H9 (cell line): Measurements from ENCODE around the gene LEMD3. TPM values are rescaled to one million over a fixed set of nuclear protein-coding genes. Genes with fewer than 3 reads are reported as not detected.

ENCODE experiments used
- DNase-seq: peaks from one replicate; pipeline ENCODE4 v3.0.0-alpha.2; 2017
- H2AFZ ChIP-seq: one replicate; pipeline ENCODE4 v1.6.1; 2013; ENCODE audit warnings: mild to moderate bottlenecking, low read length, control low read depth, moderate library complexity
- H2AK5ac ChIP-seq: 2 replicates; pipeline ENCODE4 v1.6.1; 2013; ENCODE audit warnings: low read length, control low read depth, mixed read lengths; ENCODE audit not compliant: insufficient read length
- H2BK120ac ChIP-seq: one replicate; pipeline ENCODE4 v1.6.1; 2013; ENCODE audit warnings: low read depth, mild to moderate bottlenecking, low read length, control low read depth, inconsistent platforms; ENCODE audit not compliant: poor library complexity, severe bottlenecking
- H2BK12ac ChIP-seq: 2 replicates; pipeline ENCODE4 v1.6.1; 2013; ENCODE audit warnings: low read length, control low read depth, mixed read lengths, low read depth; ENCODE audit not compliant: insufficient read length
- H2BK15ac ChIP-seq: 2 replicates; pipeline ENCODE4 v1.6.1; 2013; ENCODE audit warnings: low read depth, low read length, control low read depth
- H2BK20ac ChIP-seq: one replicate; pipeline ENCODE4 v1.6.1; 2013; ENCODE audit warnings: low read depth, mild to moderate bottlenecking, low read length, control low read depth, inconsistent platforms; ENCODE audit not compliant: poor library complexity, severe bottlenecking
- H2BK5ac ChIP-seq: 2 replicates; pipeline ENCODE4 v1.6.1; 2013; ENCODE audit warnings: low read length, control low read depth, mixed read lengths; ENCODE audit not compliant: insufficient read length
- H3K14ac ChIP-seq: 2 replicates; pipeline ENCODE4 v1.6.1; 2013; ENCODE audit warnings: low read length, control low read depth; ENCODE audit not compliant: insufficient read depth
- H3K18ac ChIP-seq: 2 replicates; pipeline ENCODE4 v1.6.1; 2013; ENCODE audit warnings: low read depth, mild to moderate bottlenecking, mixed read lengths, low read length, control low read depth; ENCODE audit not compliant: insufficient read length
- H3K23ac ChIP-seq: 2 replicates; pipeline ENCODE4 v1.6.1; 2013; ENCODE audit warnings: low read length, control low read depth, mixed read lengths, low read depth; ENCODE audit not compliant: insufficient read length
- H3K23me2 ChIP-seq: 2 replicates; pipeline ENCODE4 v1.6.1; 2013; ENCODE audit warnings: low read depth, mild to moderate bottlenecking, mixed read lengths, low read length, control low read depth; ENCODE audit not compliant: insufficient read length, poor library complexity, severe bottlenecking
- H3K27ac ChIP-seq: 2 replicates; pipeline ENCODE4 v1.5.1; 2013; ENCODE audit warnings: low read length, control low read depth, mixed read lengths, low read depth; ENCODE audit not compliant: insufficient read length
- H3K27me3 ChIP-seq: 2 replicates; pipeline ENCODE4 v1.6.1; 2013; ENCODE audit warnings: low read length, control low read depth, inconsistent platforms; ENCODE audit not compliant: insufficient read depth
- H3K4ac ChIP-seq: 2 replicates; pipeline ENCODE4 v1.6.1; 2013; ENCODE audit warnings: low read depth, mild to moderate bottlenecking, control low read depth, inconsistent platforms, low read length, moderate library complexity
- H3K4me1 ChIP-seq: 2 replicates; pipeline ENCODE4 v1.6.1; 2013; ENCODE audit warnings: low read length, control low read depth, inconsistent platforms; ENCODE audit not compliant: insufficient read depth
- H3K4me2 ChIP-seq: 2 replicates; pipeline ENCODE4 v1.6.1; 2013; ENCODE audit warnings: low read length, control low read depth, mixed read lengths; ENCODE audit not compliant: insufficient read length, insufficient read depth
- H3K56ac ChIP-seq: 2 replicates; pipeline ENCODE4 v1.6.1; 2013; ENCODE audit warnings: low read depth, mild to moderate bottlenecking, mixed read lengths, low read length, control low read depth; ENCODE audit not compliant: insufficient read length
- H3K79me1 ChIP-seq: 2 replicates; pipeline ENCODE4 v1.6.1; 2013; ENCODE audit warnings: low read depth, mild to moderate bottlenecking, moderate library complexity, low read length, control low read depth, inconsistent platforms; ENCODE audit not compliant: insufficient read depth, poor library complexity, severe bottlenecking
- H3K79me2 ChIP-seq: 2 replicates; pipeline ENCODE4 v1.6.1; 2013; ENCODE audit warnings: low read length, control low read depth, inconsistent platforms; ENCODE audit not compliant: insufficient read depth
- H3K9ac ChIP-seq: 2 replicates; pipeline ENCODE4 v1.6.1; 2013; ENCODE audit warnings: low read length, control low read depth, mixed read lengths; ENCODE audit not compliant: insufficient read length; ENCODE audit errors: extremely low read depth
- H3K9me3 ChIP-seq: one replicate; pipeline ENCODE4 v1.6.1; 2013; ENCODE audit warnings: low read depth, low read length, inconsistent platforms; ENCODE audit not compliant: control insufficient read depth
- H3T11ph ChIP-seq: one replicate; pipeline ENCODE4 v1.6.1; 2013; ENCODE audit warnings: mild to moderate bottlenecking, low read length, control low read depth, inconsistent platforms
- H4K20me1 ChIP-seq: one replicate; pipeline ENCODE4 v1.6.1; 2013; ENCODE audit not compliant: control insufficient read depth, insufficient read length, insufficient read depth
- H4K5ac ChIP-seq: 2 replicates; pipeline ENCODE4 v1.6.1; 2013; ENCODE audit warnings: low read depth, mild to moderate bottlenecking, mixed read lengths, low read length, control low read depth; ENCODE audit not compliant: insufficient read length
- H4K8ac ChIP-seq: replicated peaks from 2 replicates; pipeline ENCODE4 v1.6.1; 2013; ENCODE audit warnings: low read length, control low read depth, mixed read lengths, low read depth; ENCODE audit not compliant: insufficient read length
- H4K91ac ChIP-seq: 2 replicates; pipeline ENCODE4 v1.6.1; 2013; ENCODE audit warnings: low read depth, mild to moderate bottlenecking, moderate library complexity, mixed read lengths, low read length, control low read depth; ENCODE audit not compliant: insufficient read length
- H3K27ac Mint-ChIP-seq, 3 experiments: 2 replicates in 2 of 3; 3 replicates in 1 of 3; pipeline ENCODE4 v1.8.0; 2020 to 2021; ENCODE audit warnings: mixed read lengths in 3 of 3, mild to moderate bottlenecking in 1 of 3, moderate library complexity in 1 of 3
- H3K27me3 Mint-ChIP-seq: 2 replicates; pipeline ENCODE4 v1.8.0; 2021; ENCODE audit warnings: low read depth, mild to moderate bottlenecking, moderate library complexity, mixed read lengths
- H3K36me3 Mint-ChIP-seq, 3 experiments: 2 replicates in 2 of 3; 3 replicates in 1 of 3; pipeline ENCODE4 v1.8.0; 2020 to 2021; ENCODE audit warnings: low read depth in 3 of 3, mixed read lengths in 3 of 3; ENCODE audit not compliant: insufficient read depth in 1 of 3
- H3K4me1 Mint-ChIP-seq, 2 experiments: 2 replicates each; pipeline ENCODE4 v1.8.0; 2020; ENCODE audit warnings: mixed read lengths in 2 of 2
- H3K4me3 Mint-ChIP-seq, 2 experiments: 2 replicates in 1 of 2; 3 replicates in 1 of 2; pipeline ENCODE4 v1.8.0; 2020 to 2021; ENCODE audit warnings: mild to moderate bottlenecking in 2 of 2, mixed read lengths in 2 of 2, moderate library complexity in 1 of 2
- H3K9me3 Mint-ChIP-seq, 2 experiments: 2 replicates in 1 of 2; 3 replicates in 1 of 2; pipeline ENCODE4 v1.8.0; 2020; ENCODE audit warnings: mild to moderate bottlenecking in 2 of 2, mixed read lengths in 2 of 2, moderate library complexity in 1 of 2
- CTCF ChIP-seq: fragments of 200-600 bp; sonication (generic); conservative IDR thresholded peaks from 3 replicates; pipeline ENCODE4 v1.8.0; 2021; ENCODE audit warnings: antibody characterized with exemption, mild to moderate bottlenecking
- WGBS: extraction: QIAGEN DNeasy Blood & Tissue Kit; methylation state at CpG from one replicate; pipeline ENCODE4 v1.1.7; 2013; ENCODE audit warnings: missing lambda C conversion rate, low lambda C conversion rate, mixed read lengths; ENCODE audit not compliant: insufficient read length; ENCODE audit errors: extremely low coverage; 5-methylcytosine and 5-hydroxymethylcytosine counted together
- total RNA-seq: library from RNA; stranded (reverse); gene quantifications from 2 replicates; pipeline ENCODE4 v1.2.1, GENCODE V29; 2021

Gene LEMD3
- total RNA-seq, 1 experiment from 2014 or later: 38.1 TPM

- Histone ChIP-seq H3K23me2 (peaks cover 8% of the 10 kb centered on the region), H3K9me3 (no peaks in the 10 kb centered on the region), H2AK5ac (no peak overlapping the region), H2BK5ac (no peak overlapping the region), H4K5ac (no peak overlapping the region), H3K27ac (no peak overlapping the region), H3K18ac (no peak overlapping the region), H2BK15ac (no peak overlapping the region), H3K4me1 (peaks cover 3% of the 10 kb centered on the region; the same call in 1 of the 2 replicates), H2BK120ac (no peak overlapping the region), H4K91ac (no peak overlapping the region), H4K8ac (no peak overlapping the region), H4K20me1 (no peaks in the 10 kb centered on the region), H3K9ac (no peak overlapping the region), H3T11ph (no peak overlapping the region), H3K79me2 (no peaks in the 10 kb centered on the region), H3K4me2 (no peak overlapping the region), H3K14ac (no peak overlapping the region), H3K27me3 (peaks cover 2% of the 10 kb centered on the region; the same call in 1 of the 2 replicates), H3K23ac (no peak overlapping the region), H3K56ac (no peak overlapping the region), H2BK20ac (no peak overlapping the region), H3K79me1 (no peaks in the 10 kb centered on the region), H3K4ac (no peak overlapping the region), H2BK12ac (no peak overlapping the region), H2AFZ (no peak overlapping the region)
- Mint-ChIP-seq H3K27ac (no peak overlapping the region), H3K27me3 (peaks cover 38% of the 10 kb centered on the region), H3K4me1 (peaks cover 10 to 19% of the 10 kb centered on the region in 2 experiments), H3K36me3 (no peaks in the 10 kb centered on the region), H3K4me3 (no peak overlapping the region), H3K9me3 (no peaks in the 10 kb centered on the region; a peak in 1 of 5 replicates)
- TF ChIP-seq CTCF: no peak
- no CpG with 5 or more reads among the region's 3 CpGs for WGBS
- no peak for DNase-seq
Observed at GRCh38 chr12:65276916-65277530, 107.6 kb downstream of the LEMD3 start.
